Body of pancreas (tissue), 4 donors: Measurements from ENCODE around the gene PIEZO2. TPM values are rescaled to one million over a fixed set of nuclear protein-coding genes. Genes with fewer than 3 reads are reported as not detected.

Experiments
- ATAC-seq: fragments of 150-250 bp; one replicate; pipeline ENCODE4 v1.9.1; 2016
- DNase-seq, 4 donors: peaks; one replicate each; pipeline ENCODE4 v3.0.0-alpha.2; 2019
- H3K27ac ChIP-seq, 4 donors: fragments of 200-600 bp; sonication (generic); 1 replicate in 3 of 4; 2 replicates in 1 of 4; pipeline versions ENCODE4 v1.5.1 to v1.6.1; 2016 to 2019; ENCODE audit warnings: mild to moderate bottlenecking in 1 of 4, mixed read lengths in 1 of 4, moderate library complexity in 1 of 4
- H3K27me3 ChIP-seq, 2 donors: fragments of 200-600 bp; sonication (generic); one replicate each; pipeline ENCODE4 v1.6.0; 2016; ENCODE audit warnings: mild to moderate bottlenecking in 1 of 2
- H3K36me3 ChIP-seq, 2 donors: fragments of 200-600 bp; sonication (generic); replicated peaks in 1 of 2; 2 replicates each; pipeline ENCODE4 v1.5.1; 2016; ENCODE audit warnings: low read depth in 2 of 2; ENCODE audit not compliant: insufficient read depth in 1 of 2
- H3K4me1 ChIP-seq: fragments of 200-600 bp; sonication (generic); one replicate; pipeline ENCODE4 v1.6.0; 2016
- H3K4me3 ChIP-seq, 2 donors: fragments of 200-600 bp; sonication (generic); 1 replicate in 1 of 2; 2 replicates in 1 of 2; pipeline ENCODE4 v1.5.1; 2016 to 2019
- H3K9me3 ChIP-seq, 3 donors: fragments of 200-600 bp; sonication (generic); 1 replicate in 2 of 3; 2 replicates in 1 of 3; pipeline ENCODE4 v1.5.1; 2016
- POLR2A ChIP-seq, 3 donors: fragments of 450-650 bp; IDR thresholded peaks; one replicate each; pipeline ENCODE4 v1.6.1; 2016; ENCODE audit warnings: antibody characterized with exemption in 3 of 3, mild to moderate bottlenecking in 2 of 3
- WGBS, 2 donors: methylation state at CpG; one replicate each; pipeline ENCODE4 v1.1.5; 2017; 5-methylcytosine and 5-hydroxymethylcytosine counted together
- intact Hi-C: fragments of 100-400 bp; cut with DNase I; formaldehyde crosslinking; loops from one replicate; pipeline ENCODE4 v1.15.1; 2023
- total RNA-seq, 2 donors: library from RNA; depleted of rRNA; stranded (reverse); fragments of >200 nt; gene quantifications; one replicate each; pipeline ENCODE4 v1.1.0, GENCODE V29; 2016
- TF ChIP-seq, protein P1 (sequence below), 7 experiments: fragments of 450-650 bp in 4 of 7; fragments of 200-600 bp in 3 of 7; sonication (generic) in 3 of 7; IDR thresholded peaks; one replicate each; pipeline ENCODE4 v1.5.1; 2016 to 2019; ENCODE audit warnings: antibody characterized with exemption in 7 of 7

Gene PIEZO2
- total RNA-seq, 2 donors from 2014 or later: 0.33 to 40.7 TPM

DNA sequence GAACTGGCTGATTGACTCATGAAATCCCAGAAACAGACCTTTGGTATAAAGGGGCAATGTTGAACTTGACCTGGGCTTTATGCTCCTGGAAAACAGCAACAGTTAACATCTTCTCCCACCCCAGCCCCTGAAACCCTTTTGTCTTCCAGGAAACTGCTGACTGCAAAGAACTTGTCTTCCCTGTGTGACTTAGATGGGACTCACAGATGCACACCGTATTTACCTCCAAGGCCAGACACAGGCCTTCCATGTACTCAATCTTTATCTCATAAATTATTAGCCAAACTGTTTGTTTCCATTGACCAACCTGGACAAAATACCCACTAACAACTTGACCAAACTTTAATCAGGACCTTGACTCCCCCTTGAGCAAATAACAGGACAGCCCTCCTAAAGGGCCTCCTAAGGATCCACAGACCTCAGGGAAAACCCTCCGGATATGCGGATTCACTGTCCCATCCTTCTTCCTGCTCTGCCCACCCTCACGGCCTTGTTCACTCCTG lies 36.3 kb downstream of the PIEZO2 start:
- intact Hi-C loops: no loop called here
- H3K36me3 ChIP-seq: no peaks in the 10 kb centered on the region

DNA sequence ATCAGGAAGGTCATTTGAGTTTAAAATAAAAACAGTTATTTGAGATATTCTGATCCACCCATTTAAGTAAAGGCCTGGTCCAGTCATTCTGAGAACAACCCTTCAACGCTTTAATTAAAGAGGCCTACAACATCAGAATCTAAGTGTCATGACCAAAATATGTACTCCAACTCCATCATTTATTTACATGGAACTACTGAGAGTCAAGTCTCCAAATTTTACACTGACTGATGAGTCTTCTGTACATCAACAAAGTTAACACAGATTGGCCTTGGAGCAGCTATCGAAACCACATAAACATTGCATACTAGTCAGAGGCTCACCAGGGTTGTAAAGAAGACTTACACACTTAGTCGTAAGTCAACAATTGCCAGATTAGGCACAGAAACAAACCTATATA lies 37.1 kb downstream of the PIEZO2 start:
- intact Hi-C loops: no loop called here
- no peak for DNase-seq

More for the DNA sequence above, 36.3 kb downstream of the PIEZO2 start:
- 53 to 68% methylated on average over 4 of the region's 4 CpGs for WGBS, 2 donors
- DNase-seq (no peak), ATAC-seq (no peak)
- Histone ChIP-seq H3K9me3 (no peaks in the 10 kb centered on the region), H3K4me1 (no peaks in the 10 kb centered on the region), H3K27ac (no peak overlapping the region), H3K27me3 (no peaks in the 10 kb centered on the region), H3K4me3 (no peak overlapping the region)
- TF ChIP-seq POLR2A (IDR thresholded peaks at IDR 0.05): no peak
- TF ChIP-seq, protein P1, sequence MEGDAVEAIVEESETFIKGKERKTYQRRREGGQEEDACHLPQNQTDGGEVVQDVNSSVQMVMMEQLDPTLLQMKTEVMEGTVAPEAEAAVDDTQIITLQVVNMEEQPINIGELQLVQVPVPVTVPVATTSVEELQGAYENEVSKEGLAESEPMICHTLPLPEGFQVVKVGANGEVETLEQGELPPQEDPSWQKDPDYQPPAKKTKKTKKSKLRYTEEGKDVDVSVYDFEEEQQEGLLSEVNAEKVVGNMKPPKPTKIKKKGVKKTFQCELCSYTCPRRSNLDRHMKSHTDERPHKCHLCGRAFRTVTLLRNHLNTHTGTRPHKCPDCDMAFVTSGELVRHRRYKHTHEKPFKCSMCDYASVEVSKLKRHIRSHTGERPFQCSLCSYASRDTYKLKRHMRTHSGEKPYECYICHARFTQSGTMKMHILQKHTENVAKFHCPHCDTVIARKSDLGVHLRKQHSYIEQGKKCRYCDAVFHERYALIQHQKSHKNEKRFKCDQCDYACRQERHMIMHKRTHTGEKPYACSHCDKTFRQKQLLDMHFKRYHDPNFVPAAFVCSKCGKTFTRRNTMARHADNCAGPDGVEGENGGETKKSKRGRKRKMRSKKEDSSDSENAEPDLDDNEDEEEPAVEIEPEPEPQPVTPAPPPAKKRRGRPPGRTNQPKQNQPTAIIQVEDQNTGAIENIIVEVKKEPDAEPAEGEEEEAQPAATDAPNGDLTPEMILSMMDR (IDR thresholded peaks at IDR 0.05): no peak

DNA sequence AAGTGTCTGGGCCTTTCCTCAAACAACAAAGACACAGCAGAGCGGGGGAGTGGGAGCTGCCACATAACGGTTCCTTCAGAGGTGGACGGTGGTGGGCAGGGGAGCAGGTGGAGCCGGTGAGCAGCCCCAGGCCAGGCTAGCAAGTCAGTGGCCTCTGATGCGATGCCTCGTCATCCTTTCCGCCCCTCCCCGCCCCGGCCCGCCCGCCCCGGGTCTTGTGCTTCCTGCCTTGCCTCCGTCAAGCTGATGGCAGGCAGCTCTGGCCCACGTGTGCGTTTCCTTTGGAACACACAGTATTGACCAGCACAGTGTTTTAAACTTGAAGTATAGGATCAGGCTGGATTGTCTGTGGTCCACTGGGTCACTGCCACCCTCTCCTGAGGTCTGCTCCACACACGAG lies 38.9 kb downstream of the PIEZO2 start:
- H3K4me1 ChIP-seq: no peaks in the 10 kb centered on the region
- H3K36me3 ChIP-seq: no peaks in the 10 kb centered on the region
- TF ChIP-seq, protein P1 (IDR thresholded peaks at IDR 0.05): no peak
- TF ChIP-seq POLR2A (IDR thresholded peaks at IDR 0.05): no peak
- H3K27me3 ChIP-seq: no peaks in the 10 kb centered on the region
- no peaks in the 10 kb centered on the region for H3K9me3 ChIP-seq
- intact Hi-C loops: no loop called here
- DNase-seq: no peak
- ATAC-seq: no peak
- 71 to 72% methylated on average over 2 to 16 of the region's 16 CpGs for WGBS, 2 donors
- H3K27ac ChIP-seq: no peak overlapping the region
- H3K4me3 ChIP-seq: no peak overlapping the region

More for the DNA sequence above, 37.1 kb downstream of the PIEZO2 start:
- 85 to 94% methylated on average over 3 of the region's 3 CpGs for WGBS, 2 donors
- ATAC-seq: no peak
- H3K27ac ChIP-seq: no peak overlapping the region
- H3K4me1 ChIP-seq: no peaks in the 10 kb centered on the region
- no peaks in the 10 kb centered on the region for H3K9me3 ChIP-seq
- no peak overlapping the region for H3K4me3 ChIP-seq
- no peaks in the 10 kb centered on the region for H3K27me3 ChIP-seq
- H3K36me3 ChIP-seq: no peaks in the 10 kb centered on the region
- TF ChIP-seq, protein P1 (IDR thresholded peaks at IDR 0.05): no peak
- TF ChIP-seq POLR2A (IDR thresholded peaks at IDR 0.05): no peak

DNA sequence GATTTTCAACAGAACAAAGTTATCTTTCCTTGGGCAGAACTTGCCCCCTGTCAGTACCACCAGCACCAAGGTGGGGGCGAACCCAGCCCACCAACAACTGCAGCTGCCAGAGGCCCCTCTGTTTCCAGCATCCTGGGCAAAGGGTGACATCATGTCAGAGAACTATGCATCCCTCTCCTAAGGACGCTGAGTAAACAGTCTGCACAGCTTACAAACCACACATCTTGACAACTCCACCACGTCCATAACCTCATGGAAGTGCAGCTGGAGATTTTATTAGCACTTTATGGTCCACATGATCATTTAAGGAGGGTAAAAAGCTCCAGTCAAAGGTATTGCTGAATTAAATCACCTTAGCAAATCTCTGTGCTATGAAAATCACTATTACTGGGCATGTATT lies 40.4 kb downstream of the PIEZO2 start:
- 33% methylated on average over 3 of the region's 3 CpGs for WGBS, 2 donors
- Histone ChIP-seq H3K27me3 (no peaks in the 10 kb centered on the region), H3K9me3 (no peaks in the 10 kb centered on the region), H3K4me3 (no peak overlapping the region), H3K4me1 (no peaks in the 10 kb centered on the region), H3K27ac (no peak overlapping the region), H3K36me3 (no peaks in the 10 kb centered on the region)
- intact Hi-C loops: no loop called here
- TF ChIP-seq POLR2A (IDR thresholded peaks at IDR 0.05): no peak
- TF ChIP-seq, protein P1 (IDR thresholded peaks at IDR 0.05): no peak
- ATAC-seq (no peak), DNase-seq (no peak)

DNA sequence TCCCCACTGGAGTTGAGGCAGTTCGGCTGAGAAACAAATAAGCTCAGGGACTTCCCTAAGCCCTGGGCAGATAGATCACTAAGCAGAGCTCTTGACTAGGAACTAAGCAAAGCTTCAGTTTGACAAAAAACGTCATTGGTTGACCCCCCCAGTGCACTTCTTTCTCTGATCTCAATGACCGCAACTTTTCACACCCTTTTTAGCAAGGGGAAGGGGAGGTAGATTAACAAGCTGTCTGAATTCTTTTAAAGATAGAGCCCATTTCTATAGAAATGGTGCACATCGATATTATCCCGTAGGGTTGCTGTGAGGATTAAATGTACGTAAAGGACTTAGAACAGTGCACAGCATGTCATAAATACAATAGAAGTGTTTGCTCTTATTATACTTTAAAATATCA lies 42.5 kb downstream of the PIEZO2 start:
- Histone ChIP-seq H3K36me3 (no peaks in the 10 kb centered on the region), H3K4me3 (no peak overlapping the region), H3K9me3 (no peaks in the 10 kb centered on the region), H3K27ac (no peak overlapping the region), H3K27me3 (no peaks in the 10 kb centered on the region), H3K4me1 (no peaks in the 10 kb centered on the region)
- DNase-seq (no peak), ATAC-seq (no peak)
- intact Hi-C loops: no loop called here
- WGBS, 2 donors: 35 to 40% methylated on average over 6 of the region's 6 CpGs
- no peak for TF ChIP-seq POLR2A (IDR thresholded peaks at IDR 0.05)
- TF ChIP-seq, protein P1 (IDR thresholded peaks at IDR 0.05): no peak
